Kasumi-1 (cell line): ENCODE results near the gene MAD1L1.

Experiments
- DNase-seq, 2 experiments: peaks; one replicate each; lab custom pipeline; 2025; lab: John Stamatoyannopoulos, UW

Gene MAD1L1

DNA sequence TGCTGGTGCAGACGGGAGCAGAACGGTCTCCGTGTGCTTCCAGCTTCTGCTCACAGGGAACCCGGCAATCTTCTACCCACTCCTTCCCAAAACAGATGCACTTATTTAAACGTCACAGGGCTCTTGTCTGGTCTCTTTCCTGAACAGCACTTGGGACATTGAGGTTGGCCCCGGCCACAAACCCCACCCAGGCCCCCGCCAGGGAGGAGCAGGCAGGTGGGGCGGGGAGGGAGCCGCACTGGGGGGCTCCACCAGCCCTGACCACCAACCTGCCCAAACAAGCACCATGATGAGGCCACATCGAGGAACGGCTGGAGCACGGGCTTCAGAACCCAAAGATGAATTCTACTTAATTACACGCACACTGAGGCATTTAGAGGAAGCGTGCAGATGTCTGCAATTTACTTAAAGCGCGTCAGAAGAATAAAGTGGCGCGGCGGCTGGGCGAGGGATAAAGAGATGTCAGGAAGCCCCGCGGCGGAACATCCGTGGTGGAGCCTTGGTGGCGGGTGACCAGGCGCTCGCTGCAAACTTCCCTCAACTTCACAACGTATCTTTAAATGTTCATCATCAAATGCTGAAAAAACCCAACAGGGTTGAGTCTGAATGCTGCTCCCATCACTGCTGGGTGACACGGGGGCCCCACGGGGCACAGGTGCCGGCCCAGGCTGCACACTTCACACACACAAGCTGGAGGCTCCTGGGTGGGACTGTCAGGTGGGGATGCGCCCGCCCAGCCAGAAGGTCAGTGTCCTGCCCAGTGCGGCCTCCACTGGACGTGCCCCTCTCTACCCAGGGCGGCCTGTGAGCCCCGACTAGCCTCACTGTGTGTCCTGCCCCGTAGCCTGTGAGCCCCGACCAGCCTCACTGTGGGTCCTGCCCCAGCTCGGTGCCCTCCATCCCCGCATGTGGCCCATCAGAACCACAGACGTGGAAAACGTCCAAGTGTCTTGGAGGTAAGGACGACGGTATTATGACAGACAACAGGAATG lies 279.2 kb downstream of the MAD1L1 start:
- no peak for DNase-seq

DNA sequence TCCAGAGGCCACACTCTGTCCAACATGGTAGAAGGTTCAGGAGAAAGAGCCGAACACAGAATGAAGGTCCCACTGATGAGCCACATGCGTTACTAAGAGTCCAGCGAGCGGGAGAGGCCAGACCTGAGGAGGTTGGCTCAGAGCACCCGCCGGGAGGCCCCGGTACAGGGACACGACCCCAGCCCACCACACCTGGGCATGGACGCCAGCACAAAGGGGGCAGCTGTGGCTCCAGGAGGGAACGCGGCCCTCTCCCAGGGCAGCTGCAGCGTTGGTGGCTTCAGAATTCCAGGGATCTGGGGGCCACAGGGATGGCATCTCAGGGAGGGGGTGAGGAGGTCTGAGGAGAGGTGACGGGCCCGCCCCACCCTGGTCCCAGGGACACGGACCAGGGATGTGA lies 280.0 kb downstream of the MAD1L1 start:
- DNase-seq: no peak

DNA sequence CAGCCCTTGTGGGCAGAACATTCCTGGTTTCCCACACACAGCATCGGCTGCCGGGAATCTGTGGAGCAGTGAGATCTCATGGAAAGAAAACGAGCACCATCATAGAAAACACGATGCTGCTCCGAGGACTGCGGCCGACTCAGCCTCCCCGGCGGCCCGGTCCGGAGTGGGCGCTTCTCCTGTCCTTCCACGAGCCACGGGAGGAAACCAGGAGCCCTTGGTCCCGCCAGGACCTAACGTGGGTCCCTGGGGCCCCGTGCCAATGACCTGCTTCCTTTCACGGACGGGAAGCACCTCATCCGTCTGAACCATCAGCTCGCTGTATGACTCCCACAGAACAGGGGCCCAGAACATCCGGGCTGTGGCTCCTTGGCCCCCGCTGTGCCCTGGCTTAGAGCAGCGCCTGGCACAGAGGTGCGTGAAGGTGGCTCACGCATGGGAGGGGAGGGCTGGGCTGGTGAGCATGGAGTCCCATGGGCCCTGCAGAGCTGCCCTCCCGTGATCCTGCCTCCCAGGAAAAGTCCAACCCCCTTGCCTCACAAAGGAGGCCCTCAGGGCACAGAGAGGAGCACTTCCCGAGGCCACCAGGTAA lies 280.5 kb downstream of the MAD1L1 start:
- DNase-seq: no peak

DNA sequence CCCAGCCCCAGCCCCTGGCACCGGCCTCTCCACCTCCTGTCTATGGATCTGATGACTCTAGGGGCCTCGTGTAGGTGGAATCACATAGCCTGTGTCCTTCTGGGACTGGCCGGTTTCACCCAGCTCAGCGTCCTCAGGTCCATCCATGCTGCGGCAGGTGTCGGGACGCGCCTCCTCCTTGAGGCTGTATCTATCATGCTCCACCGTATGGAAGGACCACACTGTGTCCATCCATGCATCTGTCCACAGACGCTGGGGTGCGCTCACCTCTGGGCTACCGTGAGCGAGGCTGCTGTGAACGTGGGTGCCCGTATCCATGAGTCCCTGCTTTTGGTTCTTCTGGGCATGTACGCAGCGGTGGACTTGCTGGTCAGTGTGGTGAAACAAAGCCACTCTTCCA lies 281.1 kb downstream of the MAD1L1 start:
- no peak for DNase-seq

DNA sequence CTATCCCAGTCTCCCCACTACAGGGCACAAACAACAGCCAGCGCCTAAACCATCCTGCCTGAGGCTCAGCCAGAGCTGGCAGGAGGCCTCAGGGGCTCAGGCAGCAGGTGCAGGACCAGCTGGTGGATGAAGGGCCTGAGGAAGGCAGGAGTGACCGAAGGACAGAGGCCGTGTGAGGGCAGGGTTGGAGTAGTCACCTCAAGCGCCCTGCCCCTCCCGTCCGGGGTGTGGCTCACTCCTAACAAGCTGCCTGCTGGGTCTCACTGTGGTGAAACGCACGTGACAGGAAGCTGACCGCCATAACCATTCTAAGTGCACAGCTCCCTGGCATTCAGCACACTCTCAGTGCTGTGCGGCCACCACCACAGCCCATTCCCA lies 281.6 kb downstream of the MAD1L1 start:
- DNase-seq: no peak

DNA sequence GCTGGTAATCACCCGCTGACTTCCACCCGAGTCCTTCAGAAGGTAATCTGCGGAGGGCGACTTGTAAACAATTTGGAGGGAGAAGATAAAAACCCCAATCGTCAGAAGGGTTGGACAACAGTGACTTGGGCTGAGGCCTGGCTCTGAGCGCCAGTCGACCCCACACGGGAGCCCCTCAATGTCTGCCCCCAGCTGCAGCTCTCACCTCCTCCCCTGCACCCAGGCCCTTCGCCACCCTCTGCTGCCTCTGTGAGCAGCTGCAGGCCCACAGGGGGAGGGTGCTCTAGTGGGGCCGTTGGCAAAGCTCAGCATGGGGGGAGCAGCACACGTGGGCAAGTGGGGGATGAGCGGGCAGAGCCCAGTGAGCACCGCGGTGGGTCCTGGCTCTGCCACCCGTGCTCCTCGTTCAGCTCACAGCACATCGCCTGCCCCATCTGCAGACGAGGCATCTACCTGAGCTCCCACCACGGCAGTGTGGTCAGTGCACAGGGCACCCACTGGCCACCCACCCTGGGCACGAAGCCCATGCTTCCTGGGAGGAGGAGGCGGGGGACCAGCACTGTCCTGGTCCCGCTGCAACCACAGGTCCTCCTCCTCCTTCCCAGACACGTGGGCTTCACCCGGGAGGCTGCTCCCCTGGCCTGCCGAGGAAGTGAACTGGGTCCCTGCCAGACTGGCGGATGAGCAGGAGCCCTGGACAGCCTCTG lies 282.1 kb downstream of the MAD1L1 start:
- DNase-seq: no peak

DNA sequence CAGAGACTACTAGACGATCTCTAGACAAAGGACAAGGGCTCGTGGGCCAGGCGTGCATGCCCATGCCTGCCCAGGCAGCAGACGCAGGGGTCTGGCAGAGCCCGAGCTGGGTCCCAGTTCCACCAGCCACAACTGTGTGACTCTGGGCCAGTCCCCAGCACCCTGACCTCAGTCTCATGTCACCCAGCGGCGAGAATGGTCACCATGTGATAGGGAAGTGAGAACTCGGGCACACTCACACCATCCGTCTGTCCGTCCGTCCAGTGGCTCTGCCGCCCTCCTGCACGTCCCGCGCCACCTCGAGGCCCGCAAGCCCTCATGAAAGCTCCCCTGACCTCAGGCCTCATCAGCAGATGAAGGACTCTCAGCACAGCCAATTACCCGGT lies 282.7 kb downstream of the MAD1L1 start:
- DNase-seq: no peak

DNA sequence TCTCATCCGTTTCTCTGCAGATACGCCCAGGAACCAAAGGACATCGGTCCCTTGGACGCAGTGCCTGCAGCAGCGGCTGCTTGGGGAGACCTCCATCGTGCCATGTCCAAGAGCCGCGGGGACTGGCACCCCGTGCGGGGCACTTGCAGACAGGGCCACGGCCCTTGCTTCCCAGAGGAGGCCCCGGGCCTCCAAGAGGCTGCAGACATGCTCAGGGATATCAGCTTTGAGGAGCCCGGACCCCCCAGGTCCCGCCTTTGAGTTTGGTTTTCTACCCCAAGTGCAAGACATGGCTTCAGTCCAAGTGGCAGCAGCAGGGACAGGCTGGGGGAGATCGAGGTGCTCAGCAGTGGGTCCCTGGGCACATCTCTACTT lies 283.1 kb downstream of the MAD1L1 start:
- DNase-seq: no peak

DNA sequence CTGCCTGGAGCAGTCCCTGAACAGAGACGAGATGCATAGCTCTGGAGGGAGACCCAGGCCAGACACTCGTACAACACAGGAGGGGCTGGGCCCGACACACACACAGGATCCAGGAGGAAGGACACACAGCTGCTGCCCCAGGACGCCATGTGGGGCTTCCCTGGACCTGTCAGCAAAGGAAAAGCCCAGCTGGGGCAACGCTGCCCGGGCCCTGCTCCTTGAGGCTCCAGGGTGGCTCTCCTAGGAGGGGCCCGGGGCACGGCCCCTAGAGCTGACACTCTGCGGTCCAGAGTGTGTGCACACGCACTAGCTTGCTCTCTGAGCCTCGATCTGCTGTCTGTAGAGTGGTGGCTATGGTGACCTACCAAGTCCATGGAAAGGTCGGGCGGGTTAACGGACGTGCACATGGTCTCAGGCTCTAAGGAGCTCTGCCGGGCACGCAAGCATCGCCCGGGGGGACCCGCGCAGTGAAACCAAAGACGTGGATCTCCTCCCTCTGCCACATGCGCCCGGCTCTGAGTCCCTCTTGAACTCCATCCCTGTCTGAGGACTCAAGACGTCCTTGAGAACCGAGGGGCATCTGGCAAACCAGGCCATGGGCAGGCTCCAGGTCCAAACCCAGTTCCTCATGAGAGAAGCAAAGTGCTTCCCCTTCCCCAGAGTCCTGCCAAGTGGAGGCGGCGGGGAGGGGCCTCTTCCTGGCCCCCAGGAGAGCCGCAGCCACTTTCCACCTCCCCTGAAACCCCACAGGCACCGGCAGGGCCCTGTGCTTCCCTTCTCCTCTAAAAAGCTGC lies 283.7 kb downstream of the MAD1L1 start:
- DNase-seq: no peak

DNA sequence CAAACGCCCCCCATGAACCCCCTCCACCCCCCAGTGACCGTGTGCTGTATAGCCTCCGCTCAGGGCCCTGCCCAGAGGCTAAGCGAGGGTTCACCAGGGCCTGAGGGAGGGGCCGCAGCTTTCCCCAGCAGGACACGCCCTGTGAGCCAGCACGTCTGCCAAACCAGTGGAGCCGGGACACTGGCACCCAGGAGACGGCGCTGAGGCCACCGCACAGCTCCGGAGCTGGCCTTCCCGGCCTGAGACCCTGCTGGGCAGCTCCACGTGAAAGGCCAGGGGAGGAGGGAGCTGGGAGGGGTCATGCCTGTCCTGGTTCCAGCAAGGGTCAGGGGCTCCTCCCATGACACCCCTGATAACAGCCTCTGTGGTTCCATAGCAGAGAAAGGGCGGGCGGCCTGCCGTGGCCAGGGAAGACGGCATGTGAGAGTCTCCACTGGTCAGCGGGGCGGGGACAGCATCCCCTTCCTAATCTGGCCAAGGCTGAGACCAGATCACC lies 284.4 kb downstream of the MAD1L1 start:
- no peak for DNase-seq

DNA sequence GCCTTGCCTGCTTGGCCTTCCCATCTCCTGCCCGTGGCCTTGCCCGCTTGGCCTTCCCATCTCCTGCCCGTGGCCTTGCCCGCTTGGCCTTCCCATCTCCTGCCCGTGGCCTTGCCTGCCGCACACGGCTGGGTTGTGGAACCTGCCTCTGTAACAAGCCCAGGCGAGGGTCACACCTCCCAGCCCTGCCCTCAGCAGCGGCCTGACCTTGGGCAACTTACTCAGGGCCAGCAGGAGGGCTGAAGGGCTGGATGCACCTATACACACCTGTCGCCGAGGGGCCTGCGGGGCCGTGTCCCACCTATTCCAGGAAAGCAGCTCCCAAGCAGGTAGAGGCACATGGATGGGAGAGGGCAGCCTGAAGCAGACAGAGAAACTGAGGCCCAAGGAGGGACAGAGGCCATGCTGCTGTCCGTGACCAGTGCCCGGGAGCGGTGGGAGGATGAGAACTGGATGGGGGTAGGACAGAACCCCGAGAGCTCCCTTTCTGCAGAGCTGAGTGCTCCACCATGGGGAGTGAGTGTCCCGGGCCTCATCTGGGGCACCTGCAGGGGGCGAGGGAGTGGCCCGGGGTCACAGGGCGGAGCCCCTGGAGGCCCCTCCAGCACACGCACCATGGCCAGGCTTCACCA lies 285.0 kb downstream of the MAD1L1 start:
- no peak for DNase-seq

DNA sequence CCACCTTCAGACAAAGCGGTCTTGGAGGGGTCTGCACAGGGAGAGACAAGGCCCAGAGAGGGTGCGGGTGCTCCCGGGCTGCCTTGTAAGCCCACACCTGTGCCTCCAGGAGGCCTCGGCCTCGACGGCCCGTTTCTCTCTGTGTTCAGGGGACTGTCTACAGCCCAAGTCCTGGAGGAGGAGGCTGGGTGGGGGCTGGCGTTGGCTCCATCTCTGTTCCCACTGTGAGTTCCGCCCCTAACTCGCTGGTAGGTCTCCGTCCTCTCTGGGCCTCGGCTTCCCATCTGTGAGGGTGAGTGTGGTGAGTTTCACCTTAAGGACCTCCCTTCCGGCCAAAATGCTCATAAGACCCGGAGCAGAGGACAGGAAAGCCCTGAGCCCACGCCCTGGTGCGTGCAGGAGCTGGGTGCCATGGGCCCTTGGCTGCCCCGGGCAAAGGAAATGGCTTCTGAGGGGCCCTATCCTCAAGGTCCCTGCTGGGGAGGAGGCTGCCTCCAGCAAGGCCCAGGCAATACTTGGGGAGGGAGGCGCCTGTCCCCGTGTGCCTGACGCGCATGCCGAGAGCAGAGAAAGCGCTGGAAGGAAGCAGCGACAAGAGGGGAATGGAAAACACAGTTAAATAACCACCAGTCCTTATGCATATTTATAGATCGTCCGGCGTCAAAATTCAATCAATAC lies 285.8 kb downstream of the MAD1L1 start:
- no peak for DNase-seq

DNA sequence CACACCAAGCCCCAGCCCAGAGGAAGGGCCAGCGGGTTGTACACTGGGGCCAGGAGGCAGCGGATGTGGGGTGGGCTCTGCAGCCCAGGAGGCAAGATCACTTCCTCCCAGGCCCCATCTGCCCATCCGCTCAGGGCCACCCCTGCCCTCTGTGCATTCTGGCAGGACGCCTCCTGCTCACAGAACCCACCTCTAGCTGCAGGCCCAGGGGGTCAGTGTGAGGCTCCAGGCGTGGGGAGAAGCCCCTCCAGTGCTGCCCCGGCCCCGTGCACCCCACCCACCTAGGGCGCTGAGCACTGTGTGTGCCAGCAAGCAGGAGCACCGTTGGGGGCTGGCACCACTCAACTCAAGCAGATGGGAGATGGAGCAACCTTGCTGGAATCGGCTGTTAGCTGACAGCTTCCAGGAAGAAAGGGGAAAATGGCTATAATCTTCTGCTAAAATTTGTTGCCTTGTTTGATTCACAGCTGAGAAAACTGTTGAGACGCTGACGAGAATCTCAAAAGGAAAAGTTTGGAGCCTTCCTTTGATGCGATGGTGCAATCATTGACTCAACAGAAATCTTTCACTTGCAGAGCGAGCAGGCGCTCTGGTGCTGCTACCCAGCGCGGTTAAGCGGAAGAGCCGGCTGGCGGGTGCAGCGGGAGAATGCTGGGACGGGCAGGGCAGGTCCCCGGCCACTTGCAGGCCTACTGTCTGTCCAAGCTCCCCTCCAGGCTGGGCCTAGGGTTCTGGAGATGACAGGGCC lies 286.5 kb downstream of the MAD1L1 start:
- no peak for DNase-seq

DNA sequence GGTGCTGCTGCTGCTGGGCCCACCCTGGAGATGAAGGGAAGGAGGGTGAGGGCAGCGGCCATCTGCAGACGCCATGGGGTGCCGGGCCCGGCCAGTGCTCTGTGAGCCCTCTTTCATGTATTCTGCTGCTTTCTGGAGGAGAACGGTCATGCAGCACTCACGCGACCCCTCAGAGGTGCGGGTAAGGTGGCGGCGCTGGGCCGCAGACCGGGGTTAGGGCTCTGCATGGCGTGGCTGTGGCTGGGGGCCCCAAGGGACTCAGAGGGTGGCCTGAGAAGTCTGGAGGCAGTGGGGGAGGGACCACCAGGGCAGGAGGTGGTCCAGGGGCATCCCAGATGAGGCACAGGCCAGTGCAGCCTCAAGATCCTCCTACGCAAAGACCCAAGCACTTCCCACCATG lies 287.2 kb downstream of the MAD1L1 start:
- no peak for DNase-seq

DNA sequence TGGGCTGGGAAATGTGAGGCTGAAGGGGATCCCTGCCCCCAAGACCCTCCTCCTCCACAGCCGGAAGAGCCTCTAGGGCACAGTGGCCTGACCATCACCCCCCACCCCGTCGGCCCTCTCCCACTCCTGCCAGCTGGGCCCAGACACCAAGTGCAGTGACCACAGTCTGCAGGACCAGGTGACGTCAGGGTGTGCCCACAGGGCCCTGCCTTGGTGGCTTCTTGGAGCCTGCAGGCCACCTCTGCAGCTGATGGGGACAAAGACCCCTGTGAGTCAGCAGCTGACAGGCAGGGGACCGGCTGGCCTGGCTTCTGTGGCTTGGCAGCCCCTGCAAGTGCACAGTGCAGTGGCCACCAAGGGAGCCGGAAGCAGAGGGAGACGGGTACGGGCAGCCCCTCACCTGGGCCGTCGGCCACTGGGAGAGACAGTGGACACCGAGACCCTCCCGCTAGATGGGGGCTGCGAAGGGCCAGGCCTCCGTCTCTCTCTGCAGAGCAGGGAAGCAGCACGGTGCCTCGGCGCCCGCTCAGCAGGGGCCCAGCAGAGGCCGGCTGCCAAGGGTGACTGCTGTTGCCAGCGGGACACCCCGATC lies 288.0 kb downstream of the MAD1L1 start:
- no peak for DNase-seq

DNA sequence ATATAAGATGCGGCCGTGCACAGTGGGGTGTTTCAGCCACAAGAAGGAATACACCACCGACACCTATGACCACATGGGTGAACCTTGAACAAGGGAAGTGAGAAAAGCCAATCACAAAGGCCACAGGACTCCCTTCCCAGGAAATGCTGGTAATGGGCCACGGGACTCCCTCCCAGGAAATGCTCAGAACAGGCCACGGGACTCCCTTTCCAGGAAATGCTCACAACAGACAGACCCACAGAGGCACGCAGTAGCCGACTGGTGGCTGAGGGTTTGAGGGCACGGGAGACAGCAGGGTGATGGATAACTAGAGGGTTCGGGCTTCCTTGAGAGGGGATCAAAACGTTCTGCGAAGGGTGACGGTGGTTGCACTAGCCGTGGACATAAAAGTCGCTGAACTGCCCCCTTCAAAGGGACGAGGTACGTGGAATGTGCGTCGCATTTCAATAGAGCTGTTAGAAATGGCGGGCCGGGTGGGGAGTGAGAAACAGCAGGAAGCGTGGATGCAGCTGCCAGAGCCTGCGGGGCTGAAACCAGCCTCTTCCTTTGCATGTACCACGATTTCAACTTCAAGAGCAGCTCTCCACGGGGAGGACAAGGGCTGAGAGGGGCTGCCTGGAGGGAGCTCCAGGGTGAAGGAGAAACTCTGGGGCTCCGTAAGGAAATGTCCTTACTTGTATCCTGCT lies 288.7 kb downstream of the MAD1L1 start:
- DNase-seq: no peak

DNA sequence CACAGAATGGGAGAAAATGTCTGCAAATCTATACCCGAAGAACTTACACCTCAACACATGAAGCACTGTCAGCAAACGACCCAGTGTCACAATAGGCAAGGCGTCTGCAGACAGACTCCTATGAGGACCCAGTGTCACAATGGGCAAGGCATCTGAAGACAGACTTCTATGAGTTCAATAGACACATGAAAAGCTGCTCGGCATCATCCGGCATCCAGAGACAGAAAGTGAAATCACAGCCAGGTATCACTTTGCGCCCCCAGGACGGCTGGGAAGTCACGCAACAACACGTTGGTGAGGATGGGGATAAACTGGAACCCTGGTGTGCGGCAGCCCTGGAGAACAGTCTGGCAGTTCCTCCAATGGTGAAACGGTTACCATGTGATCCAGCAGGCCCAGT lies 289.4 kb downstream of the MAD1L1 start:
- no peak for DNase-seq

DNA sequence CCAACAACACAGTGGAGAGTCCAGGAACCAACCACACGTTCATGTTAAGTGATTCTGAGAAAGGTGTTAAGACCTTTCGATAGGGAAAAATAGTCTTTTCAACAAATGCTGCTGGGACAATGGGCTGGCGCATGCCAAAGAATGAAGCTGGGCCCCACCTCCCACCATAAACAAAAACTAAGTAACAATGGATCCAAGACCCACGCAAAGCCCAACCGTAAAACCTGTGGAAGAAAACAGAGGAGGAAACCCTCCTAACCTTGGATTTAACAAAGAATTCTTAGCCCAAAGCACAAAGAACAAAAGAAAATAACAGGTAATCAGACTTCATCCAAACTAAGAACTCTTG lies 289.8 kb downstream of the MAD1L1 start:
- no peak for DNase-seq

DNA sequence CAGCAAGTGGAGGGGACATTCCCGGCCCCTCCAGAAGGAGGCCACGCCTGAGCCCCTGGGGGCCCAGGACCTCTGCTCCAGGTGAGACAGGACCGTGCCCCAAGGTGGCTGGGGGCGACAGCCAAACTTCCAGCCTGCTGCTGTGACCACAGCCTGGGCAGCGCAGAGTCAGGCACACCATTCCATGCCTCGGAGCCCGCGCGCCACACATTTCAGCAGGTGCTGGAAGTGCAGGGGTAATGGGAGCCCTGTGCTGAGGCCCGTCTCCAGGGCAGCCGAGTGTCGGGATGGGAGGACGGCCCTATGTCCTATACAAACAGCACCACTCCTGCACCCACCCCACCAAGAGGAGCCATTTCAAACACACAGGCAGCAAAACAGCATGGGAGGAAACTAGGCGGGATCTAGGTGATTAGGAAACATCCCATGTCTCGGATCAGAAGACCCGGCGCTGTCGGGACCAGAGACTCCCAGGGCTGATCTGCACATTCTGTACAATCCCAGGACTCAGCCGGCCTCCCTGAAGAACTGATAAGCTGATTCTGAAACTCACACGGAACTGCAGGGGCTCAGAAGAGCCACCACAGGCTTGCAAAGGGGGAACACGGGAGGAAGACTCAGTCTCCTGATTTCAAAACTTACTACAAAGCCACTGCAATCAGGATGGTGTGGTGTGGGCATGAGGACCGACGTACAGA lies 290.4 kb downstream of the MAD1L1 start:
- DNase-seq: no peak
